Activated CD4-positive, alpha-beta memory T cell treated with anti-CD3 and anti-CD28 coated beads for 36 hours (primary cell): ENCODE results near the gene FRMD5. TPM values are rescaled to one million over a fixed set of nuclear protein-coding genes. Genes with fewer than 3 reads are reported as not detected.

ENCODE experiments used
- CTCF ChIA-PET: fragments of 350-600 bp; sonication (Branson Sonifier 250); formaldehyde crosslinking; loops from one replicate; lab custom pipeline; 2021; ENCODE audit warnings: antibody characterized with exemption, inconsistent platforms; lab: Charles Lee
- POLR2A ChIA-PET: fragments of 350-600 bp; sonication (Branson Sonifier 250); formaldehyde crosslinking; loops from one replicate; lab custom pipeline; 2021; ENCODE audit warnings: antibody characterized with exemption; lab: Charles Lee
- DNase-seq: peaks from one replicate; pipeline ENCODE4 v3.0.0-alpha.2; 2020
- H3K27ac Mint-ChIP-seq: one replicate; pipeline ENCODE4 v1.8.0; 2021; ENCODE audit warnings: mixed read lengths
- H3K27me3 Mint-ChIP-seq: one replicate; pipeline ENCODE4 v1.8.0; 2021; ENCODE audit warnings: mixed read lengths
- H3K36me3 Mint-ChIP-seq: one replicate; pipeline ENCODE4 v1.8.0; 2021; ENCODE audit warnings: mixed read lengths
- H3K4me1 Mint-ChIP-seq: one replicate; pipeline ENCODE4 v1.8.0; 2021; ENCODE audit warnings: low read depth, mixed read lengths
- H3K4me3 Mint-ChIP-seq: one replicate; pipeline ENCODE4 v1.8.0; 2021; ENCODE audit warnings: mild to moderate bottlenecking, mixed read lengths
- H3K9me3 Mint-ChIP-seq: one replicate; pipeline ENCODE4 v1.8.0; 2021; ENCODE audit warnings: mixed read lengths
- intact Hi-C: fragments of 100-400 bp; cut with micrococcal nuclease; formaldehyde crosslinking; loops from one replicate; pipeline ENCODE4 v1.15.1; 2023
- total RNA-seq, 2 experiments: library from RNA; stranded (reverse); gene quantifications; one replicate each; pipeline ENCODE4 v1.2.3, GENCODE V29; 2021

FRMD5 gene
- total RNA-seq, 2 experiments from 2014 or later: 0.24 to 0.31 TPM

DNA sequence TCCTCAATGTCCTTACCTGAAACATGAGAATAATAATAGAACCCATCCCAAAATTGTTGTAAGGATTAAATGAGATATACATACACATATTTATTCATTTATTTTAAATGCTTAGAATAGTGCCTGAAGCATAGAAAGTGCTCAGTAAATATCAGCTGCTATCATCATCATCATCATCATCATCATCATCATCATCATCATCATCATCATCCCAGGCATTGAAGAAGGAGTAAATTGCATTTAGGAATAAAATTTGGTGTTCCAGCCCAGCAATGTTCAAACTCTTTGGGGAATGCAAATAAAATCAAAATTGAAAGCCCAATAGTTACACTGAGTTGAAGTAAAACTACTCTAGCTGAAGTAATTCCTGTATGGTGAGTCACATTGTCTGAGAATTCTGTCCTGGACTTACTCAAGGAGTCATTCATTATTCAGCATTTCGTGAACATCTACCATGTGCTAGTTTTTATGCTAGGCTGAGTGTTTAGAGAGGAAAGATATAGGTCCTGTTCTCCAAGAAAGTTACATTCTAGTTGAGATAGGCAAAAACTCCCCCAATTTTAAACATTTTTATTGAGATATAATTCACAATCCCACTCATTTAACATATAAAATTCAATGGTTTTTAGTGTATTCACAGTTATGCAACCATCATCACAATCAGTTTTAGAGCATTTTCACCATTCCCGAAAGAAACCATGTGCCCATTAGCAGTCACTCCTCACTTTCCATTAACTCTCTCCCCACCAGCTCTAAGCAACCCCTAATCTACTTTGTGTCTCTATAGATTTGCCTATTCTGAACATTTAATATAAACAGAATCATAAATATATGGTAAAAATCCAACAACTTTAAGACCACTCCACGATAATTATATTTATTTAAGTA, 107.2 kb downstream of the FRMD5 start:
- no peak overlapping the region for H3K4me3 Mint-ChIP-seq
- no peaks in the 10 kb centered on the region for H3K4me1 Mint-ChIP-seq
- peaks cover 4% of the 10 kb centered on the region for H3K27me3 Mint-ChIP-seq
- no peaks in the 10 kb centered on the region for H3K36me3 Mint-ChIP-seq
- H3K27ac Mint-ChIP-seq: no peak overlapping the region
- no peak for DNase-seq
- POLR2A ChIA-PET: no interaction called here
- intact Hi-C loops: no loop called here
- no peaks in the 10 kb centered on the region for H3K9me3 Mint-ChIP-seq
- CTCF ChIA-PET: interaction anchor here (0.6 kb wide), 1 partner anchor 305 kb away, joined by 3 read pairs; no protein-coding TSS in a partner anchor

DNA sequence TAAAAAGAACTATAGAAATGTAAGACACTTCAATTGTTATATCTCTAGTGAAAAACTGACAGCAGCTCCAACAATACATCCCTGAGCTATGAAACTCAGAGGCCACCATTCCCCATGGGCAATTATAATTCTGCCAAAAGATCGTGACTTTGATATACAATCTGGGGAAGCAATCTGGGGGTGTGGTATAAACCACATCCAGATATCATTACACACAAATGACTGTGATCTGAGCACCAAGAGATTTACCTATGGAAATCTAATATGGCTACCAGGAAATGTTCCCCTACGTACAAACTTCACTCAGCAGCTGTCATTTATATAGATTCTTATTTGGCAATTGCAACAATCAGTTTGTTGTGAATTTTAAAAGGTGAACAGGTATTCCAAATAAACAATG, 110.3 kb downstream of the FRMD5 start:
- no peaks in the 10 kb centered on the region for H3K36me3 Mint-ChIP-seq
- H3K4me3 Mint-ChIP-seq: no peak overlapping the region
- peaks cover 14% of the 10 kb centered on the region for H3K27me3 Mint-ChIP-seq
- H3K27ac Mint-ChIP-seq: no peak overlapping the region
- ChIA-PET CTCF (interaction anchor here (0.6 kb wide), 1 partner anchor 240 kb away, joined by 3 read pairs; no protein-coding TSS in a partner anchor), POLR2A (interaction anchor here (0.6 kb wide), 1 partner anchor 185 kb away, joined by 3 read pairs; no protein-coding TSS in a partner anchor)
- no peaks in the 10 kb centered on the region for H3K4me1 Mint-ChIP-seq
- intact Hi-C loops: no loop called here
- DNase-seq: no peak
- H3K9me3 Mint-ChIP-seq: no peaks in the 10 kb centered on the region

- H3K9me3 Mint-ChIP-seq: no peaks in the 10 kb centered on the region
Observed at GRCh38 chr15:44084171-44084570, 110.9 kb downstream of the FRMD5 start.

DNA sequence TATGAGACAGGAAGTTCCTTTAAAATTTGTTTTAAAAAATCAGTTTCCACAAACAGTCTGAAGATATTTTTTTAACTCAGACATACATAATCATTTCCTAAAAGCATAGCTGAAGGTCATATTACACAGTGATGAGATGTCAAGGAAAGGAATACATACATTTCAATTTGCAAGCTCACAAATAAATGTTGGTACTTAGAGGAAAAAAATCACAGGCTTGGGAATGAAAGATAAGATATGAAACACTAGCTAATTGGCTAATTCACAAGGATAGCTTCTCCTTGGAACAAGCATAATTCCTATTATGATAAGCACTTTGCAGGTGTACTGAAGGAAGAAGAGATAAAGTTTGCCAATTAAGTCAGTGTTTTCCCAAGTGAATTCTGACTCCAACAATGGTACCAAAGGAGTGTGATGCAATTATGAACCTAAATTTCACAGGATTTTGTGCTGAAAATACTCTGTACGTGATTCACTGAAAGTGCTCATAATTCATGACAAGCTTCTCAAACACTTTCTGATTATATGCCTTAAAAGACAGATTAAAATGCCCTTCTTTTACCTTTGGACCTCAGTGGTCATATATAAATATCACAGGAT, 112.4 kb downstream of the FRMD5 start:
- intact Hi-C loops: no loop called here
- Mint-ChIP-seq H3K4me1 (no peaks in the 10 kb centered on the region), H3K4me3 (no peak overlapping the region), H3K36me3 (no peaks in the 10 kb centered on the region), H3K27ac (no peak overlapping the region), H3K27me3 (peaks cover 18% of the 10 kb centered on the region), H3K9me3 (no peaks in the 10 kb centered on the region)
- ChIA-PET CTCF (interaction anchor here (2.1 kb wide), 1 partner anchor 16 kb away, joined by 6 read pairs; no protein-coding TSS in a partner anchor), POLR2A (no interaction called here)
- DNase-seq: no peak

More at GRCh38 chr15:44084171-44084570, 110.9 kb downstream of the FRMD5 start:
- CTCF ChIA-PET: no interaction called here
- Mint-ChIP-seq H3K4me1 (no peaks in the 10 kb centered on the region), H3K4me3 (no peak overlapping the region), H3K27me3 (peaks cover 16% of the 10 kb centered on the region), H3K27ac (no peak overlapping the region), H3K36me3 (no peaks in the 10 kb centered on the region)
- POLR2A ChIA-PET: no interaction called here
- no peak for DNase-seq
- intact Hi-C loops: no loop called here

GRCh38 chr15:44081026-44082013, 113.8 kb downstream of the FRMD5 start:
- H3K9me3 Mint-ChIP-seq: no peaks in the 10 kb centered on the region
- peaks cover 18% of the 10 kb centered on the region for H3K27me3 Mint-ChIP-seq
- CTCF ChIA-PET: interaction anchor here (2.1 kb wide), 1 partner anchor 15 kb away, joined by 6 read pairs; no protein-coding TSS in a partner anchor
- DNase-seq: no peak
- intact Hi-C loops: no loop called here
- no peaks in the 10 kb centered on the region for H3K36me3 Mint-ChIP-seq
- H3K4me1 Mint-ChIP-seq: no peaks in the 10 kb centered on the region
- no peak overlapping the region for H3K27ac Mint-ChIP-seq
- H3K4me3 Mint-ChIP-seq: no peak overlapping the region
- POLR2A ChIA-PET: no interaction called here

DNA sequence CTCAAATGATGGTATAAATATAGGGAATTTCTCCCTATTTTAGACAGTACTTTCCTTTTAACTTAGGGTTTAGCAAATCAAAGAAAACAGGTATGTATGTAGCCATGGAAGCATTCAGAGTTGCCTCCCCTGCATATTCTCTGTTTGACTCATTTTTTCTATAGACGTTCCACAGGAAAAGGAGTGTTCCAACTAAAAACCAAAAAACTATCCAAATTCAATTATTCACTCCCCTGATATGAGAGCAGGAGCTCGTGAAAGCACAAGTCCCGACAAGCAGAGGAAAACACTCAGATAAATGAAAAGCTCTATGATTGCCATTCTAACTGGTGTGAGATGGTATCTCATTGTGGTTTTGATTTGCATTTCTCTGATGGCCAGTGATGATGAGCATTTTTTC, 119.5 kb downstream of the FRMD5 start:
- Mint-ChIP-seq H3K4me1 (no peaks in the 10 kb centered on the region), H3K27ac (no peak overlapping the region), H3K4me3 (no peak overlapping the region), H3K9me3 (no peaks in the 10 kb centered on the region), H3K36me3 (peaks cover 1% of the 10 kb centered on the region), H3K27me3 (peaks cover 10% of the 10 kb centered on the region)
- intact Hi-C loops: no loop called here
- POLR2A ChIA-PET: no interaction called here
- CTCF ChIA-PET: no interaction called here
- no peak for DNase-seq

- Mint-ChIP-seq H3K36me3 (no peaks in the 10 kb centered on the region), H3K27me3 (peaks cover 4% of the 10 kb centered on the region), H3K4me1 (peaks cover 4% of the 10 kb centered on the region), H3K9me3 (no peaks in the 10 kb centered on the region), H3K4me3 (no peak overlapping the region), H3K27ac (no peak overlapping the region)
- POLR2A ChIA-PET: no interaction called here
- CTCF ChIA-PET: interaction anchor here (0.6 to 2.3 kb wide), 3 partner anchors 89 to 202 kb away, joined by 3 to 18 read pairs (median 3); no protein-coding TSS in a partner anchor
- no peak for DNase-seq
- intact Hi-C loops: loop anchor here (10.0 kb wide), 1 partner anchor 125 kb away; no protein-coding TSS in a partner anchor
Observed at GRCh38 chr15:44069489-44069888, 125.6 kb downstream of the FRMD5 start.

- H3K4me1 Mint-ChIP-seq: peaks cover 4% of the 10 kb centered on the region
- no peak for DNase-seq
- no peaks in the 10 kb centered on the region for H3K36me3 Mint-ChIP-seq
- H3K9me3 Mint-ChIP-seq: no peaks in the 10 kb centered on the region
- CTCF ChIA-PET: no interaction called here
- H3K4me3 Mint-ChIP-seq: no peak overlapping the region
- H3K27ac Mint-ChIP-seq: no peak overlapping the region
- peaks cover 4% of the 10 kb centered on the region for H3K27me3 Mint-ChIP-seq
- POLR2A ChIA-PET: no interaction called here
- intact Hi-C loops: loop anchor here (10.0 kb wide), 1 partner anchor 124 kb away; no protein-coding TSS in a partner anchor
Observed at GRCh38 chr15:44068347-44068746, 126.7 kb downstream of the FRMD5 start.

DNA sequence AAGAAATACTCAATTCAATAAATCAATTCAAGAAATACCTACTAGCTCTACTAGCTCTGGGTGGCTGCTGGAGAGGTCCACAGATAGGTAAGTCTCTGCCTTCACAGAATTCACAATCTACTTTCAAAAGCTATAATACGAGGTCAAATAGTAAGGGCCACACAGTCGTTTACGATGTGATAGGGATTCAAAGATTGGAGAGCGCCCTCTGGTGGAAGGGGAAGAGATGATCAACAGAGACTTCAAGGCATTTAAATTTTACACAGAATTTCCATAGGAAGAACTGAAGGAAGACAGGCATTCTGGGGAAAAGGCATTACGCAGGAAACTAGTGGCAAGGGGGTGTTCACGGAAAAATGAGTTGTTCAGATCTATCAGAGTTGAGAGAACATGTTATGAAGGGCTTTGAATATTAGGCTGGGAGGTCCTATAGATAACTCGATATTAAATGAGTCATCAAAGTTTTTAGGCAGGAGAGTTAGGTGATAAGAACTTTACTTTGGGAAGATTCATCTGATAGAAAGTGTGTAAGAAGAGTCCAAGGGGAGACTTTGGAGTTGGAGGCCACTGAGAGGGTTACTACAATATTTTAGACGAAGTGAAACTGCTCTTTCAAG, 128.8 kb downstream of the FRMD5 start:
- Mint-ChIP-seq H3K9me3 (no peaks in the 10 kb centered on the region), H3K4me3 (no peak overlapping the region), H3K36me3 (no peaks in the 10 kb centered on the region), H3K4me1 (peaks cover 4% of the 10 kb centered on the region), H3K27me3 (peaks cover 4% of the 10 kb centered on the region), H3K27ac (no peak overlapping the region)
- CTCF ChIA-PET: interaction anchor here (0.6 to 5.6 kb wide), 33 partner anchors 8 to 1918 kb away, joined by 3 to 81 read pairs (median 3); partner anchors contain the start of gene MFAP1
- DNase-seq: peak; percentile 70
- POLR2A ChIA-PET: no interaction called here
- intact Hi-C loops: loop anchor here (1.0 to 10.0 kb wide), 2 partner anchors 122 to 163 kb away; no protein-coding TSS in a partner anchor

GRCh38 chr15:44064706-44065105, 130.4 kb downstream of the FRMD5 start:
- intact Hi-C loops: loop anchor here (10.0 kb wide), 1 partner anchor 120 kb away; no protein-coding TSS in a partner anchor
- CTCF ChIA-PET: interaction anchor here (1.8 to 5.6 kb wide), 2 partner anchors 13 to 162 kb away, joined by 4 to 81 read pairs; no protein-coding TSS in a partner anchor
- Mint-ChIP-seq H3K27ac (no peak overlapping the region), H3K36me3 (no peaks in the 10 kb centered on the region), H3K9me3 (no peaks in the 10 kb centered on the region), H3K27me3 (peaks cover 4% of the 10 kb centered on the region), H3K4me1 (peaks cover 4% of the 10 kb centered on the region), H3K4me3 (no peak overlapping the region)
- no peak for DNase-seq
- POLR2A ChIA-PET: no interaction called here

GRCh38 chr15:44058126-44058525, 136.9 kb downstream of the FRMD5 start:
- Mint-ChIP-seq H3K9me3 (no peaks in the 10 kb centered on the region), H3K27ac (no peak overlapping the region), H3K27me3 (peaks cover 5% of the 10 kb centered on the region), H3K4me1 (no peaks in the 10 kb centered on the region), H3K4me3 (no peak overlapping the region), H3K36me3 (no peaks in the 10 kb centered on the region)
- intact Hi-C loops: no loop called here
- ChIA-PET POLR2A (no interaction called here), CTCF (interaction anchor here (2.0 kb wide), 1 partner anchor 8 kb away, joined by 14 read pairs; no protein-coding TSS in a partner anchor)
- no peak for DNase-seq
